DMS153 treated with DMSO at 0.1 percent for 48 hours (cell line): Measurements from ENCODE around the gene CFAP45.

Experiments used
- DNase-seq: peaks from one replicate; lab custom pipeline; 2025; ENCODE audit not compliant: unreplicated experiment; lab: John Stamatoyannopoulos, UW

Gene CFAP45

DNA sequence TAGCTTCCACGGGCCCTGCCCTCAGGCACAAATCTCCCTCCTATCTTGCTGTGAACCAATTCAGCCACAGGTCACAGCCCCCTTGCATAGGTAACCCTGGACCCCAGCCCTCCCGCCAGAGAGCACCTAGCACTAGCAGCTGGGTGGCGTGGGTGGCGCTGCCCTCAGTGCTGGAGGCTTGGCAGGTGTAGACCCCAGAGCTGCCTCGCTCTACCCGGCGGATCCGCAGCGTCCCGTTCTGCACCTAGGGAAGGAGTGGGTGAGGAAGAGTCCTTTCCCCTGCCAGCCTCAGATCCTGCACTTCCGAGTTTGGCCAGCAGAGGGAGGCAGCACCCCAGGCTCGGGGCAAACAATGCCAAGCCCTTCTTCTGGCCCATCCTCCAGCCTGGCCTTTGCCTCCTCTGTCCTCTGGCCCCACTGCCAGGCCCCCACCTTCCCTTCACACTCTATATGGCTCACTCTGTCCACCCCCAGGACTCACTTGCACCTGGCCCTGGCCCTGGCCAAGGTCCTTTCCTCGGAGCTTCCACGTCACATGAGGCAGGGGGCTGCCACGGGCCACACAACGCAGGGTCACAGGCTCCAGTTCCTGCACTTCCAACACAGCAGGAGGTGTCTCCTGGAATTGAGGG lies 36.4 kb upstream of the CFAP45 start:
- peak; percentile 7 for DNase-seq

DNA sequence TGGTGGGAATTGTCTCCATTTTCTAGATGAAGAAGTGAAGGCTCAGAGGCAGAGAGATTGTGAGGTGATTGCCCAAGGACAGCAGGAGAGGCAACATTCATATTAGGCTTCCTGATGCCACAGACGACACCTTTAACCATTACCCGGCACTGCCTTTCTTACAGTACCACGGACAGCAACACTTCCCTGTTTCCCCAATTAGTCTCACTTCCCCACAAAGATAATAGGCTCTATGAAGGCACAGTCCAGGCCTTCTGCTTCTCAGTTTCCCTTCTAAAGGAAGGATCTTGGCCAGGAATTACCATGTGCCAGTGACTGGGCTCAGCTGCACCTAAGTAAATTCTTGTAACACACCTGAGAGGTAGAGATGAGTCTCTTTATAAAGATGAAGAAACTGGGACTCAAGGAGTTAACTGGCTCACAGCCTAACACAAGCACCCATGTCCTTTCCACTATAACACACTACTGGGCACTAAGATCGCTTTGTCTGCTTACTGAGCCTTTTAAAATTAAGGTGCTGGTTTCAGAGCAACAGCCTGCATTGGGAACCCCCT lies 35.8 kb upstream of the CFAP45 start:
- no peak for DNase-seq

DNA sequence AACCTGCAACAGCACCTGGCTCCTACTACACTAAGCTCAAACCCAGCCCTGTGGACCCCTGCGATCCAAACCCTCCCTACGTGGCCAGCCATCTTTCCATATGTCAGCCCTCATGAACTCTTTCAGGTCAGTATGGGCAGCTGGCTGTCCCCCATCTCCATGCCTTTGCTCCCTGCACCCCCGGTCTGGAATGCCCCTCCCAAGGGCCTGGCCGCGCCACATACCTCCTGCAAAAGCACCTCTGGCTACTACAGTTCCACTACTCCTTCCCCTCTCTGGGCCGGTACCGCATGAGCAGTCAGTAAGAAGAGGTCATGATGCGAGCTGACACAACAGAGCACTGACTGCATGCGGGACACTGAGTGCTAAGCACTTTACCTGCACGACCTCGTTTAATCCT lies 35.3 kb upstream of the CFAP45 start:
- no peak for DNase-seq

DNA sequence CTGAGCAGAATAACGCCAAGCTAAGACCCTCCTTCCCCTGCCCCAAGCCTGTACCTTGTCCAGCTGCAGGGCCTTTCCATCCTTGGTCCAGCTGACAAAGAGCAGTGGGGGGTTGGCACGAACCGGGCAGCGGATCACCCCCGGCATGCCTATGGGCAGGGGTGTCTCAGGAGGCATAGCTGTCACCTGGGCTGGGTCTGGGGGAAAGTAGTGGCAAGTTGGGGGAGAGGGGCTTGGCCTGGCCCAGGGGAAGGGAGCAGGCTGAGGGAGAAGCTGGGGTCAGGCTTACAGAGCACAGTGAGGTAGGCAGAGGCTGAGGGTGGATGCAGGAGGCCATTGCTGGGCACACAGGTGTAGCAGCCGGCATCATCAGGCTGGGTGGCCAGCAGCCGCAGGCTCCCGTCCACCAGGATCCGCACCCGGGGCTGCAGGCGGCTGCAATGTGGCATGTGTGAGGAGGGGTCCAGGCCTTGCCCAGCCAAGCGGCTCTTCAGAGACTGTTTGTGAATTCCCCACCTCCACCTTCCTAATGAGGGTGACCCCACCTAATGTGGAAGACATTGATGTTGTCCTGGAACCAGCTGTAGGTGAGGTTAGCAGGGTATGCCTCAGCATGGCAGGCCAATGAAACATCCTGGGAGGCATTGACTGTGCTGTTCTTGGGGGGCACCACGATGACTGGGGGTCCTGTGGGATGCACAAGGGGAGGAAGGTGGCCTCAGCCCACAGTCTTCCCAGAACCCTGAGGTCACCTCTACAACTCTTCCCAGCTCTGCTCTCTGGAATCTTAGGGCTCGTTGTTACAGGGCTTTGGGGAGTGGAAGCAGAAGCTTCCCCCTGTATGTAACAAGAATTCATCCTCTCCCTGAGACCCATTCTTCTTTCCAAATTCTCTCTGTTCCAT lies 34.4 kb upstream of the CFAP45 start:
- no peak for DNase-seq

DNA sequence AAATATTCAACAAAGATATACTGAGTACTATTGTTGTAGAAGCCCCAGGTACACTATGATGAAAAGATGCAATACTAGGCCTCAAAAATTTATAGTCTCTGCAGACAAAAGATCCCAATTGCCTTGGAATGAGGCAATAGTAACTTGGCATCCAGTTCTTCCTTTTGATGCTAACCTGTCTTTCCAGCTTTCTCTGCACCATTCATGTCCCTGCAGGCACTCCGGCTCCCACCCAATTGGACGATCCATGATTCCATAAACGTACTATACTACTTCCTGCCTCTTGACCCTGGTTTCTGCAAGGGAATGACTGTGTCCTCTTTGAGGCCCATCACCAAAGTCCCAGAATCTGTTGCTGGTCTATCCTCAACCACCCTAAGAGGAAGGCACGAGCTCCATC lies 33.4 kb upstream of the CFAP45 start:
- no peak for DNase-seq

DNA sequence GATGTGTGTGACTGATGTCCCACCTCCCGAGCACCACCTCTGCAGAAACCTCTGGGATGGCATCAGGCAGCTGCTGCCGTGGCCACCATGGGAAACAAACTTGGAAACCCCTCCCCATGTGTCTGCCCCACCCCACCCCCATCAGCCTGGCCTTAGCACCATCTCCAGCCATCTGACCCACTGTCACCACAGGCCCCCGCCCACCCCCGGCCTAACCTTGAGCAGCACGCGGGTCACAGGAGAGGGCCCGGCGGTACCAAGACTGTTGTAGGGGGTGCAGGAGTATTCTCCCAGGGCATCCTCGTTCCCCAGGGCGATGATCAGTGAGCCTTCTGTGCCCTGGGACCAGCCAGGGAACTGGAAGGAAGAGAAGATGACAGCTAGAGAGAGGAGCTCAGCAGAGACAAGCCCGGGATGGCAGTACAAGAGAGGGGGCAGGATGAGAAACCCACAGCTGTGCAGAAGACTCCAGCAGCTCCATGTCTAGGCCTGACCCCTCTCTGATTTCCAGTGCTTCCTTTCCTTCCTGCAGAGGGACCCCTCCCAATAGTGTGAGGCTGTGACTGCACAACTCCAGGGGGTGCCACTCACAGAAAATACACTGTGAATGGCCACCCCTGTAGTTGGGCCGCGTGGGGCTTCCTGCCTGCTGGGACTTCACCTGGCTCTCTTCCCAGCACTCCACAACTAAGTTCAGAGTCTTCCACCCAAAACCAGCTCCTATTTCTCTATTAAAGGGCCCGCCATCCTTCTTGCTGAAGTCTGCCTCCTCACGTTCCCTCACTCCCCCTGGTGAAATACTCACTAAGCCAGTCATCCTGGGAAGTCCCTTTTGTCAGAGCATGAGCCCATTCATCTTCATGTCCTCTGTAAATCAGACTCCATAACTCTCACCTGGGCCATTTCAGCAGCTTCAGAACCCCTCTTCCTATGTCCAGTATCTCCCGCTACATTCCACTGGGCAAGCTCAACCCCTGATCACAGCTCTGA lies 32.6 kb upstream of the CFAP45 start:
- DNase-seq: no peak

DNA sequence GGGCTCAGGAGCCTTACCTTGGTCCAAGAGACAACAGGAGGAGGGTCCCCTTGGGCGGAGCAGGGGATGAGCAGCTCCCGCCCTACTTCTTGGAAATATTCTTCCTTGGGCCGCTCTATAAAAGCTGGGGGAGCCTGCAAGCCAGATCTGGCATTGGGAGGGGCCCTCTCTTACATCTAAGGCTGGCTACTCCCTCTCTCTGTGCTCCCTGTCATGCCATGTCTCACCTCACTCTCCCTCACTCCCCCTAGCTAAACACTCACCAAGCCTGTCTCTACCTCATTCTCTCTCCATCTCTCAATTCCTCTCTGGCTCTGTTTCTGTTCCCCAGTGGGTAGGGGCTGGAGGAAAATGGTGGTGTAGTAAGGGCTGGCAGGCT lies 31.8 kb upstream of the CFAP45 start:
- DNase-seq: no peak

DNA sequence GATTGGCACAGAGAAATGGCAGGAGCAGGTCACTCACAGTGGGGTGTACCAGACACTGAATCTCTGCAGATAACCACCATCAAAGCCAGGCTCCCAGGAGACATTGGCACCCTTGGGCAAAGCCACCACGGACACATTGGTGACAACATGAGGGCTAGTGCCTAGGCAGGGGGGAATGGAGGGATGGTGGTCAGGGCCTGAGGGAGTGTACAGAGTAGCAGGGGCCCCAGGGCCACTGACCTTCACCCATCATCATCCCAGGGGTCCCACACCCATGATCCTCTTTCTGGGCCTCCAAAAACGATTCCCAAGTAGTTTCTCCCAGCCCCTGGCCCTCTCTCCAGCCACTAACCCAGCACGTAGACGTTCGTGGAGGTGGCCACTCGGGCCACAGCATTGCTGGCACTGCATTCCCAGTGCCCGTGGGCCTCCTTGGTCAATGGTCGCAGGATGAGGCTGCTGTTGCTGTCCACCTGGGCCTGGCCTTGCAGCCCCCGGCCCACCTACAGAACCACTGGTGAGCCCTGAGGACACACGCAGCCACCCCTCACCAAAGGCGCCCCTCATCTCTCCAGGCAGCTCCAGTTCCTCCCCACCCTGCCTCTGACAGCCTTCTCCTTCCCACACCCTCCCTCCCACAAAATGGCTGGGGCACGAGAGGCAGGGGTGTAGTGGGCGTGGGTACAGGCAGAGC lies 31.3 kb upstream of the CFAP45 start:
- no peak for DNase-seq

DNA sequence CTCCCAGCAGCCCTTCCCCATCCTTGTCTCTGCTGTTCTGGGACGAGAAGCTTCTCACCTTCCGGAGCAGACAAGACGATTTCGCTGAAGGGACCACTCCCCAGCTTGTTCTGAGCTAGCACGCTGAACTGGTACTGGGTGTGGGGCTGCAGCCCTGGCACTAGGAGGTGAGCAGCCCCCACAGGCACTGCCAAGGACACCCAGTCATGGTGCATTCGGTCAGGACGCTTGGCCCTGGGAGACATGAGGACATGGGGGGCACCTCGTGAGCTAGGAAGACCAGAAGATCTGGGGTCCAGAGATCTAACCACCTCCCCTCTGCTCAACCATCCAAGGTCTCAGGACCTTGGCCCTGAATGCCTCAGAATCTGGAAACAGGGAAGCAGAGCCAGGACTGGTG lies 30.7 kb upstream of the CFAP45 start:
- no peak for DNase-seq

DNA sequence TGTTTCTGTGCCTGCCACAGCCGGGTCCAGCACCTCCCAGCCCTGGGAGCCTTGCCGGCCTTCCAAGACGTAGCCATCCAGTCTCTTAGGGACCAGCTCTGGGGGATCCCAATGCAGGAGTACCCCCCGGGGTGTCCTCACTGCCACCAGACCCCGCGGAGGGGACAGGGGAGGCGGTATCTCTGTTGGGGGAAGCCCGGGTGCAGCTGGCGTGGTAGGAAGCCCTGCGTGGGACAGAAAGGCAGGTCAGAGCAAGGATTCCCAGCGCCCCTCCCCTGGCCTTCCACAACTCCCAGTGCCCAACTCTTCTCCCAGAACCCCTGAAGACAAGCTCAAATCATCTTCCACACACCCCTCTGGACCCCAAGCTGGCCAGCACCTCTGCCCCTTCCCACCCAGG lies 30.3 kb upstream of the CFAP45 start:
- no peak for DNase-seq

DNA sequence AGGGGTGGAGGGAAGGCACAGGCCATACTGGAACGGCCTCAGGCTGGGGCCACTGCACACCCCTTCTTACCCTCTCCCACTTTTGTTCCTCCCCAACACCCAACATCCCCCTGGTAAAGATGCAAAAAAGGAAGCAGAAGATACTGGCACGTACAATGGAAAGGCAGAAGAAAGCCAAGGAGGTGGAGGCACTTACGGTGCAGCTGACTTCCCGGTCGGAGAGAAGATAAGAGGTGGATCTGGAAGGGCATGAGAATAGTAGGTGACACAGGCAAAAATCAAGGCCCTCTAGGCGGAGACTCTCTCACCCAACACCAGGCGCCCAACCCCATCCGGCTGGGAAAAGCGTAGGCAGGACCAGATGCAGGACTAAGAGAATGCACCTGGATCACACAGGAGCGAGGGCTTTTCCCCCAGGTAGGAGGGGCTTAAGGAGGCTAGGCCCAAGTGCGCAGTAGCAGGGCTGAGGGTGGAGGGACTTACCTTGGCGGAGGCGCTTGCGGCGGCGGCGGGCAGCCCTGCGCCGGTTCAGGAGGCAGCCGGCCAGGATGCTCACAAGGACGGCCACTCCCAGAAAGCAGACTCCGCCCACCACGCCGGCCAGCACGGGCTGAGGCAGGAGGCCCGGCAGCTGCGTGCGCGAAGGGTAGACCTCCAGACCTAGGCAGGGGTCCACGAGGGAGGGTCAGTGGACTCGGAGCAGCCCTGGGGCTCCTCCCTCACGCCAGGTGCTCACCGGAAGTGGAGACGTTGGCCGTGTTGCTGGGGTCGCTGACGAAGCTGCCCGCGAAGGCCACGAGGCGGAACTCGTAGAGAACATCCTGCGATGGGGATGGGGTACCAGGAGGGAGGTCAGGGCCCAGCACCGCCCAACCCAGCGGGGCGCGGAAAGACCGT lies 29.4 kb upstream of the CFAP45 start:
- no peak for DNase-seq

DNA sequence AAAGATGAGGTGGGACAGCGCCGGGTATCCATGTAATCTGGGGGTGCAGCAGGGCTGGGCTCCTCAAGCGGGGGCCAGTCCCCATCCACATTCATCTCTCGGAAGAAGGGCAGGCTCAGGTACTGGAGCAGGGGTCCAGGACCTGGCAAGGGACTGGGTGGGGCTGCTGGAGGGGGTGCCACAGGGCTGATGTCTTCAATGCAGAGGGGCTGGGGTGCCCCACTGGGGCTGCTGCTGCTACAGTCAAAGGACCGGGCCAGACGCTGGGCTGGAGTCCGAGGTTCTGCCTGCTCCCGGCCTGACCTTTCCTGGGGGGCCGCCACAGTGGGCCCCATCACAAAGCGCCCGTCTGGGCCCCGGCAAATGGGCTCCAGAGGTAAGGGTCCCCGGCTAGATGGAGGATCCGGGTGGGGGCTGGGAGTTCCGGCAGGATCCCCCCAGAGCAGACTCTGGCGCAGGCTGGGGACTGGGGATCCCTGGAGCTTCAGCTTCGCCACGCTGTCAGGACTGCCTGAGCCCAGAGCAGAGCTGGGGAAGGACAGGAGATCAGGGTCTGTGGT lies 28.6 kb upstream of the CFAP45 start:
- no peak for DNase-seq

DNA sequence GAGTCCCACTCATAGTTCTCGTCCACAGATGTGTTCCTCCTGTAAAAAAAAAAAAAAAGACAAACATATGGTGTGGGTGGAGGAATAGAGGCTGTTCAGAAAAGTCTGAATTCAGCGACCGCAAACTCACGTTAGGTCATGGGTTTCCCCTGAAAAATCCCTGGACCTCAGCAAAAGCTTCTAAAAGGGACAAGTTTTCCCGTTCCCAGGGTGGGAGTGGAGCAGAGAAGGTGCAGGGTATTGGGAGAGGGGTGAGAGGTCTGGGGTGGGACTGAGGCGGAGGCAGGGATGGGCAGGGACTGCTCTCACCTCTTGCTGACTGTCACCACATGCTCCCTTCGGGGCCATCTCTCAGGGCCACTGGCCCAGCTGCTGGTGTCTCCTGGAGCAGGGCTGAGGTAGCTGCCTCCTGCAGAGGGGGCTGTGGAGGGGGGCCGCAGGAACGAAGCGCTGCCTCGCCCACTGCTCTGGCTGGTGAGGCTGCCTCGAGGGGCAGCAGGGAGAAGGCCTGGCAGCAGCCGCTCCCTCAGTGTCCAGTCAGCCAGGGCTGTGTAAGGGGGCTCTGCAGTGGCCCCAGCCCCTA lies 28.0 kb upstream of the CFAP45 start:
- no peak for DNase-seq

DNA sequence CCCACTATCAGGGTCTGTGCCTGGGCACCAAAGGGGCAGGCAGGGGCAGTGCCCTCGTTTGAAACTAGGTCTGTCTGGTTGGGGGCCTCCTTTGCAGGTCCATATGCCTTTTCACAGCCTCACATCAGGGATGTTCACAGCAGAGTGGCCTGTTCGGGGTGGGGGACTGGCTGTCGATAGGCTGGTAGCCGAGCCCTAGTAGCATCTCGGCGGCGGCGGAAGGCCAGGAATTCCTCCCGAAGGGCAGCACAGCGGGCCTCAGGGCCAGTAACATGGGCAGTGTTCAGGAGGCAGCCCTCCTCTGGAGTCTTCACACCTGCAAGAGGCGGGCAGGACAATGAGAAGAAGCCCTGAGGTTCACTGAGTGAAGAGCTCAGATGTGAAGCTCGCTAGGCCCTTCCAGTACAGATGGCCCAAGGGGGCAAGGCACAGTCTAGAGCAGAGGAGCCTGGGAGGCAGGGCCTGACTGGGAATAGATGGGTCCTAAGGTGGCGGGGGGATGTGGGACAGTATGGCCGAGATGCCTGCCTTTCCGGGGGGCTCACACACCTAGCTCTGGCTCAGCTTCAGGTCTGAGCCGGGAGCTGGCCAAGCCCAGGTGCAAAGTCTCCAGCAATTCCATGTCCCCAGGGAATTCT lies 27.4 kb upstream of the CFAP45 start:
- no peak for DNase-seq

DNA sequence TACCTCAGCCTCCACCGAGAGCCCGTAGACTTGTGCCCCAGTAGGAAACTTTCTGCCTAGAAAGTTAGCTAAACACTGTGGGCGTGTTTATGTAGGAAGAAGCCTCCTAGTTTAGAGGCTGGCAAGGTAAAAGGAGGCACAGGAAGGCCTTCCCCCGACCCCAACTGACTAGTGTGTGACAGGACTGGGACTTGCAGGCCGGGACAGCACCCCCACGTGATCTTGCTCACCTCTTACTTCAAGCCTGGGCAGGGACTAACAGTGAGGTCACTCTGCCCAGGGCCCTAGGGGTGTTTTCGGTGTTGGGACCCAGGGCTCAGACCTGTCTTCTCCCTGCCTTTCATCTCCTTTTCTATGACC lies 25.7 kb upstream of the CFAP45 start:
- no peak for DNase-seq

DNA sequence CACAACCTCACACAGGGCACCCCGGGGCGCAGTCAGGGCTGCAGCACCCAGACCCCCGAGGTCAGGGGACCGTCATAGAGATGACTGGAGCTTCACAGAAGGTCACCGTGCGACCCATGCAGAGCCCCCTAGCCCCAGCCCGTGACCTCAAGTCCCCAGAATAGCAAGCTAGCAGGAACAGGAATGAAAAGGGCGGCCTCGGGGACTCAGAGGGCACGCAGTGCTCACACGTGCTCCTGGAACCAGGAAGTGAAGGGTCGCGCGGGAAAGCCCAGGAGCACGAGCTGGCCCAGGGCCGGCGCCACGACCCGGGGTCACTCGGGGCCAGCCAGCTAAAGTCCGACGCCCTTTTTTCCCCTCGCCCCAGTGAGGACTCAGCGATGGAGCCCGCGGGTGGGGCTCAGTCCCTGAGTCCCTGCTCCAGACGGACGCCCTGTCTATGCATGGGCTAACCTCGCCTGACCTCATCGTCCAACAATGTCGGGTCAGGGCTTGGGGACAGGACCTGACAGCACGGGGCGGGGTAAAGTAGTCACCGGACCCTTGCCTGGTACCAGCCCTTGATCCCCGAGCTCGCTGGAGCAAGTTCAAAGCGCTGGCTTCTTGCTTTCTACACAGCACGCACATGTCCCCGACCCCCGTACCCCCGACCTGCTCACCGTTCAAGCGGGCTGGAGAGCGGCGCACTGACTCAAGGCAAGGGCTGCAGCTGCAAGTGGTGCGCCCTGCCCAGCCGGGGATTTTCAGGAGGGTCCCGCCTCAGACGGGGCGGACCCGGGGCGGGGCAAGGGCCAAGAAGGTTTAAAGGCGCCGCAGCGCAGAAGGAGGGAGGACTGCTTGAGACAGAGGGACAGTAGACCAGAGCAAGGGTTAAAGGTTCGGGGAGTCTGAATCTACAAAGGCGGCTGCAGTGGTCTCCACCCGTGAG lies 25.1 kb upstream of the CFAP45 start, which contains the start of gene TAGLN2:
TSS of gene TAGLN2 (minus strand) at position 717 of the 928 bp plus-strand sequence. CDS start 4,998 bp downstream, outside the sequence.
- peak; percentile 78 for DNase-seq
